KOPT-K1 (cell line): ENCODE measurements around the gene NUSAP1.
A peak's percentile ranks its signal among the peaks of the same experiment; 100 is the strongest.
"Not testable (repeated sequence)": the region's sequence is repeated elsewhere in the genome, so short reads cannot be mapped to it uniquely, and the experiment has no call there.

Source experiments
- H3K27ac ChIP-seq: fragments of 200-600 bp; sonication (generic); 2 replicates; pipeline ENCODE4 v1.5.1; 2016; ENCODE audit warnings: antibody characterized with exemption, mild to moderate bottlenecking, low read depth, low read length; ENCODE audit not compliant: poor library complexity, severe bottlenecking
- H3K36me3 ChIP-seq: fragments of 200-600 bp; sonication (generic); 2 replicates; pipeline ENCODE4 v1.5.1; 2017; ENCODE audit warnings: antibody characterized with exemption, mild to moderate bottlenecking, low read length, moderate library complexity; ENCODE audit not compliant: insufficient read depth
- H3K9me3 ChIP-seq: fragments of 200-600 bp; sonication (generic); 2 replicates; pipeline ENCODE4 v1.5.1; 2017; ENCODE audit warnings: antibody characterized with exemption, low read length, mild to moderate bottlenecking; ENCODE audit not compliant: insufficient read depth, poor library complexity, severe bottlenecking

Gene NUSAP1

GRCh38 chr15:41332194-41333025 is at the start of gene NUSAP1, which contains the start of gene OIP5:
TSS of gene NUSAP1 (plus strand) at chr15:41332881. CDS start at chr15:41332958, 77 bp downstream.
TSS of gene OIP5 (minus strand) at chr15:41332591. CDS start at chr15:41332561, 30 bp downstream.
- Histone ChIP-seq H3K36me3 (peaks cover 25% of the 10 kb centered on the region), H3K27ac (peak within 1 kb of the TSS; percentile 94), H3K9me3 (no peaks in the 10 kb centered on the region)

- H3K9me3 ChIP-seq, result not testable (repeated sequence)
- Histone ChIP-seq H3K27ac (peak overlapping the region; percentile 96), H3K36me3 (peaks cover 38% of the 10 kb centered on the region)
These were observed 49.6 kb upstream of the NUSAP1 start for GRCh38 chr15:41282980-41283652.

GRCh38 chr15:41283653-41284426 is 48.8 kb upstream of the NUSAP1 start:
- Histone ChIP-seq H3K27ac (peak overlapping the region; percentile 96), H3K9me3 (no peaks in the 10 kb centered on the region), H3K36me3 (peaks cover 45% of the 10 kb centered on the region)

GRCh38 chr15:41284427-41285177 is 48.1 kb upstream of the NUSAP1 start:
- Histone ChIP-seq H3K36me3 (peaks cover 52% of the 10 kb centered on the region), H3K27ac (peak overlapping the region; percentile 96), H3K9me3 (no peaks in the 10 kb centered on the region)

GRCh38 chr15:41285285-41285684 is 47.4 kb upstream of the NUSAP1 start:
- Histone ChIP-seq H3K36me3 (peaks cover 52% of the 10 kb centered on the region), H3K9me3 (no peaks in the 10 kb centered on the region), H3K27ac (peak overlapping the region; percentile 96)

GRCh38 chr15:41286665-41287333 is 45.9 kb upstream of the NUSAP1 start:
- H3K27ac ChIP-seq, result no peak overlapping the region
- peaks cover 66% of the 10 kb centered on the region for H3K36me3 ChIP-seq
- no peaks in the 10 kb centered on the region for H3K9me3 ChIP-seq

- no peaks in the 10 kb centered on the region for H3K9me3 ChIP-seq
- H3K27ac ChIP-seq, result no peak overlapping the region
- H3K36me3 ChIP-seq, result peaks cover 83% of the 10 kb centered on the region
These were observed 44.2 kb upstream of the NUSAP1 start for GRCh38 chr15:41288464-41288863.

GRCh38 chr15:41289953-41290352 is 42.7 kb upstream of the NUSAP1 start:
- Histone ChIP-seq H3K36me3 (peaks cover 97% of the 10 kb centered on the region), H3K9me3 (no peaks in the 10 kb centered on the region), H3K27ac (no peak overlapping the region)

- Histone ChIP-seq H3K9me3 (no peaks in the 10 kb centered on the region), H3K27ac (no peak overlapping the region), H3K36me3 (peaks cover 97% of the 10 kb centered on the region)
These were observed 41.5 kb upstream of the NUSAP1 start for GRCh38 chr15:41291065-41291631.

GRCh38 chr15:41292521-41292920 is 40.2 kb upstream of the NUSAP1 start:
- no peak overlapping the region for H3K27ac ChIP-seq

GRCh38 chr15:41301139-41301538 is 31.5 kb upstream of the NUSAP1 start:
- H3K27ac ChIP-seq, H3K9me3 ChIP-seq: not testable (repeated sequence)
- H3K36me3 ChIP-seq, result peaks cover 65% of the 10 kb centered on the region

More at GRCh38 chr15:41292521-41292920, 40.2 kb upstream of the NUSAP1 start:
- Histone ChIP-seq H3K36me3 (peaks cover 97% of the 10 kb centered on the region), H3K9me3 (no peaks in the 10 kb centered on the region)

- H3K27ac ChIP-seq, result no peak overlapping the region
- H3K36me3 ChIP-seq, result peaks cover 65% of the 10 kb centered on the region
These were observed 31.1 kb upstream of the NUSAP1 start for GRCh38 chr15:41301587-41301986.

GRCh38 chr15:41304149-41304770 is 28.4 kb upstream of the NUSAP1 start:
- no peaks in the 10 kb centered on the region for H3K9me3 ChIP-seq
- H3K27ac ChIP-seq, result no peak overlapping the region
- peaks cover 64% of the 10 kb centered on the region for H3K36me3 ChIP-seq

More at GRCh38 chr15:41301587-41301986, 31.1 kb upstream of the NUSAP1 start:
- H3K9me3 ChIP-seq, result no peaks in the 10 kb centered on the region
